ENCODE measurements around the gene COLEC11. TPM values are rescaled to one million over a fixed set of nuclear protein-coding genes. Genes with fewer than 3 reads are reported as not detected.

The COLEC11 gene
- total RNA-seq, 4 donors from 2014 or later = 2.1 to 19.1 (median 6.6) TPM

- no peak overlapping the region for H3K27ac ChIP-seq (replicated peaks in 1 of 4)
- no peaks in the 10 kb centered on the region for H3K36me3 ChIP-seq
- 93% methylated on average over 25 of the region's 30 CpGs for WGBS
- H3K9me3 ChIP-seq = no peaks in the 10 kb centered on the region
- intact Hi-C loops (cut with DNase I) = no loop called here
- H3K4me3 ChIP-seq = no peak overlapping the region
- no peak for TF ChIP-seq EP300 (IDR thresholded peaks at IDR 0.05)
- TF ChIP-seq, protein P1, sequence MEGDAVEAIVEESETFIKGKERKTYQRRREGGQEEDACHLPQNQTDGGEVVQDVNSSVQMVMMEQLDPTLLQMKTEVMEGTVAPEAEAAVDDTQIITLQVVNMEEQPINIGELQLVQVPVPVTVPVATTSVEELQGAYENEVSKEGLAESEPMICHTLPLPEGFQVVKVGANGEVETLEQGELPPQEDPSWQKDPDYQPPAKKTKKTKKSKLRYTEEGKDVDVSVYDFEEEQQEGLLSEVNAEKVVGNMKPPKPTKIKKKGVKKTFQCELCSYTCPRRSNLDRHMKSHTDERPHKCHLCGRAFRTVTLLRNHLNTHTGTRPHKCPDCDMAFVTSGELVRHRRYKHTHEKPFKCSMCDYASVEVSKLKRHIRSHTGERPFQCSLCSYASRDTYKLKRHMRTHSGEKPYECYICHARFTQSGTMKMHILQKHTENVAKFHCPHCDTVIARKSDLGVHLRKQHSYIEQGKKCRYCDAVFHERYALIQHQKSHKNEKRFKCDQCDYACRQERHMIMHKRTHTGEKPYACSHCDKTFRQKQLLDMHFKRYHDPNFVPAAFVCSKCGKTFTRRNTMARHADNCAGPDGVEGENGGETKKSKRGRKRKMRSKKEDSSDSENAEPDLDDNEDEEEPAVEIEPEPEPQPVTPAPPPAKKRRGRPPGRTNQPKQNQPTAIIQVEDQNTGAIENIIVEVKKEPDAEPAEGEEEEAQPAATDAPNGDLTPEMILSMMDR (IDR thresholded peaks at IDR 0.05) = no peak
- no peak for TF ChIP-seq POLR2AphosphoS5 (IDR thresholded peaks at IDR 0.05)
- TF ChIP-seq POLR2A (IDR thresholded peaks at IDR 0.05; ENCODE audit: low read depth) = no peak
- peaks cover 0 to 3% (median 0%) of the 10 kb centered on the region in 4 donors for H3K4me1 ChIP-seq
- H3K27me3 ChIP-seq = no peaks in the 10 kb centered on the region
- no peak for DNase-seq (ENCODE audit: extremely low spot score)
These were observed 43.0 kb downstream of the COLEC11 start for GRCh38 chr2:3637692-3638455.

- H3K4me3 ChIP-seq = no peak overlapping the region
- intact Hi-C loops (cut with DNase I) = no loop called here
- 83% methylated on average over 5 of the region's 8 CpGs for WGBS
- TF ChIP-seq EP300 (IDR thresholded peaks at IDR 0.05) (no peak), POLR2A (IDR thresholded peaks at IDR 0.05; ENCODE audit: low read depth) (no peak), POLR2AphosphoS5 (IDR thresholded peaks at IDR 0.05) (no peak)
- TF ChIP-seq, protein P1 (IDR thresholded peaks at IDR 0.05) = no peak
- H3K36me3 ChIP-seq = no peaks in the 10 kb centered on the region
- H3K9me3 ChIP-seq = no peaks in the 10 kb centered on the region
- no peak for DNase-seq (ENCODE audit: extremely low spot score)
- H3K27me3 ChIP-seq = no peaks in the 10 kb centered on the region
- no peaks in the 10 kb centered on the region for H3K4me1 ChIP-seq
- no peak overlapping the region for H3K27ac ChIP-seq (replicated peaks in 1 of 4)
These were observed 43.5 kb downstream of the COLEC11 start for GRCh38 chr2:3638456-3638810.

DNA sequence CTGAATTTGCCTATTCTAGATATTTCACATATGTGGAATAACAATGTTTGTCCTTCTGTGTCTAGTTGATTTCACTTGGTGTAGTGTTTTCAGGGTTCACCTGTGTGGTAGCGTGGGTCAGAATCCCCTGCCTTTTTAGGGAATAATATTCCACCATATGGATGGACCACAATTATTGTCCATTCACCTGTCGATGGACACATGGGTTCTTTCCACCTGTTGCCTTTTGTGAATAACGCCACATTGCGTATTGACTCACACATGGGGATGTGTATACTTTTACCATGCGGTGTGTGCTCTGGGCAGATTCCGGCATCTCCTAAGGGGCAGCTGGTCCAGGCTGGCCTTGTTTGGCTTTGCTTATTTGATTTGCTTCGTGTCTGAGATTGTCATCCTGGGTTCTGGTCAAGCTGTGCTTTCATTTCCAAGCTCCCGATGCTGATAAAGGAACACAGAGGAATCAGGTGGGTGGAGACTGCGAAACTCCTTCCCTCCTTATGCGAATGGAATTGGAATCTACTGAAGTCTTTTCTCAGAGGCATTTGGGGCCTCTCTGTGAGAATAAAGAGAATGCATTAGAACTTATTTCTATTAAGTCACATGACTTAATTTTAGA lies 44.2 kb downstream of the COLEC11 start:
- intact Hi-C loops (cut with DNase I) = no loop called here
- Histone ChIP-seq H3K27me3 (no peaks in the 10 kb centered on the region), H3K36me3 (no peaks in the 10 kb centered on the region), H3K4me1 (no peaks in the 10 kb centered on the region), H3K9me3 (no peaks in the 10 kb centered on the region), H3K27ac (replicated peaks in 1 of 4) (no peak overlapping the region), H3K4me3 (no peak overlapping the region)
- 89% methylated on average over 10 of the region's 10 CpGs for whole genome bisulfite sequencing
- no peak for TF ChIP-seq POLR2AphosphoS5 (IDR thresholded peaks at IDR 0.05)
- no peak for TF ChIP-seq EP300 (IDR thresholded peaks at IDR 0.05)
- TF ChIP-seq, protein P1 (IDR thresholded peaks at IDR 0.05) = no peak
- no peak for TF ChIP-seq POLR2A (IDR thresholded peaks at IDR 0.05; ENCODE audit: low read depth)
- DNase-seq (ENCODE audit: extremely low spot score) = no peak

DNA sequence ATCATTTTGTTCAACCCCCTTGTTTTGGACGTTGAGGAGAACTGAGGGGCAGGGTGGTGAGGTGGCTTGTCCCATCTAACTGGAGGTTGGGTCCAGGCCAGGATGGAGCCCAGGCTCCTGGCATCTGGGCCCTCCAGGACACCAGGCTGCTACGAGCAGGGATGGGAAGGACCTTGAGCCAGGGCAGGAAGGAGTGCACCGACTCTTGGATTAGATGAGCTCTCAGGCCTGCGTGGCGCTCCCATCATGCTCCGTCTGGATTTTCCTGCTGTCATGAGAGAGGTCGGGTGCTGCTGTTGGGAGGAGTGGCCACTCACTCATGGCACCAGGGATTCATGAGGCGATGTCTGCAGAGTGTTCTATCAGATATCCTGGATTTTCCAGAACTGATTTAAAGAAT lies 44.7 kb downstream of the COLEC11 start:
- TF ChIP-seq POLR2A (IDR thresholded peaks at IDR 0.05; ENCODE audit: low read depth) (no peak), POLR2AphosphoS5 (IDR thresholded peaks at IDR 0.05) (no peak), EP300 (IDR thresholded peaks at IDR 0.05) (no peak)
- TF ChIP-seq, protein P1 (IDR thresholded peaks at IDR 0.05) = no peak
- H3K27me3 ChIP-seq = no peaks in the 10 kb centered on the region
- H3K27ac ChIP-seq (replicated peaks in 1 of 4) = no peak overlapping the region
- no peaks in the 10 kb centered on the region for H3K9me3 ChIP-seq
- H3K4me3 ChIP-seq = no peak overlapping the region
- H3K4me1 ChIP-seq = no peaks in the 10 kb centered on the region
- 92% methylated on average over 2 of the region's 8 CpGs for WGBS
- no peak for DNase-seq (ENCODE audit: extremely low spot score)
- intact Hi-C loops (cut with DNase I) = no loop called here
- no peaks in the 10 kb centered on the region for H3K36me3 ChIP-seq

All from esophagus muscularis mucosa (tissue), 4 donors.